ENCODE results near the gene PHF19.

Gene PHF19

GRCh38 chr9:120855827-120856670 is 20.9 kb downstream of the PHF19 start:
- in situ Hi-C loops (cut with MboI; ENCODE audit: low sequenced_read_pairs) = no loop called here

DNA sequence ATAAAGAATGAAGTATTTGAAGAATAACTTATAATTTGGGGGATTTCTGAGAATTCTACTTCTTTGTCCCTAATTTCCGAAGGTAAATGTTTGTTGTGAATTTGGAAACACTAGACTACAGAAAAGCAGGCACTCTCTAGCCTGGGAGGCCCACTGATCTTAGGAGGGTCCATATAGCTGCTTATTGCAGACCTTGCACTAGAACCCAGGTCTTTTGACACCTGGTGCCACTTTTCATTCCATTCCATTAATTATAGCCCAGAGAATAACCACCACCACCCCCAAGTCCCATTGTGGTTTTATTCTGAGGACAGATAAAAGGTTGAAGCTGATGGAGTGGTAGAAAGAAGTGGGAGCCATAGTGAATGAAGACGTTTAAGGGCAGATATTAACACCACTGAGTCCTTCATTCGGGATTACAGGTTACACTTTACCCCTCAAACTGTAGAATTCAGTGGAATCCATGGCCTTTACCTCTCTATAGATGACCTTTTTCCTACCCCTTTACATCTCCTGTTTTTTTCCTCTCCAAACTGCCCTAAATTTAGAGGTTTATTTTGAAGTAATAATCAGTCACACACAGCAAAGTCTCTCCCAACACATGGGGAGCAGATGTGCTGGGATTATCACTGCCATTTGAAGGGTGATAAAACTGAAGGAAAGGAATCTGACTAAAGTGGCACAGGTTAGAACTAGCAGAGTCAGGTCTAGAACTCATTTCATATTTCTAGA is 22.2 kb downstream of the PHF19 start:
- in situ Hi-C loops (cut with MboI; ENCODE audit: low sequenced_read_pairs) = no loop called here

GRCh38 chr9:120853198-120853597 is 23.8 kb downstream of the PHF19 start:
- in situ Hi-C loops (cut with MboI; ENCODE audit: low sequenced_read_pairs) = no loop called here

DNA sequence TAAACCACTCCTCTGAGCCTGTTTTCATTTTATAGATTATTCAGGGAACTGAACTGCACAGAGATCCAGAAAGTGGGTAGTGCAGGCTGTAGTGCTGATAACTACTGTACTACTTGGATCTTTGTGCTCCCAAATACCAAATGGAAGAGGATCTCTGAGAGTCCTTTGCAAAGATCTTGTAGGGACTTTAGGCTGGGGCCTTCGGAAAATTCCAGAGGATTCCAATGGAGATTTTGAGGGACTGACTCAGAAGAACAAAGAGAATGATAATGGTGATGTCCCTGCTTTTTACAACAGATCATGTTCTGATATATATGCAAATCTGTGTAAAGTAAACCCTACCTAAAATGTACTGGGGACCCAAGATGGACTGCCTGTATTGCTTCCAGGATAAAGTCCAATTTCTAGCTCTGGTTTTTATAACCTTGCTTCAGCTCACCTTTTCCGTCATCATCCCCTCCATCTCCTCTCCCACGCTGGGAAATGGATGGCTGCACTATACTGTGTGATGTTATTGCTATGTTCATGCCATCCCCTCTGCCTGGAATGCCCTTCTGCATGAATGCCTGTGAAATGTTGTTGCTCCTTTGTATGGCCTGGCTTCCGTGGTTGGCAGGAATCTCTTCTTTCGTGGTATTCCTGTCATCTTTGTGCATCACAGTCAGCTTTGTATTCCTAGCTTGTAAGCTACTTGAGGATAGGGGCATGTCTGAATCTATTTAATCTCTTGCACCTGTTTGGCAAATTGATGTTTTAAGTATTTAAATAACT is 24.6 kb downstream of the PHF19 start:
- in situ Hi-C loops (cut with MboI; ENCODE audit: low sequenced_read_pairs) = no loop called here

- in situ Hi-C loops (cut with MboI; ENCODE audit: low sequenced_read_pairs) = no loop called here
Measured at GRCh38 chr9:120851449-120851848, 25.5 kb downstream of the PHF19 start.

DNA sequence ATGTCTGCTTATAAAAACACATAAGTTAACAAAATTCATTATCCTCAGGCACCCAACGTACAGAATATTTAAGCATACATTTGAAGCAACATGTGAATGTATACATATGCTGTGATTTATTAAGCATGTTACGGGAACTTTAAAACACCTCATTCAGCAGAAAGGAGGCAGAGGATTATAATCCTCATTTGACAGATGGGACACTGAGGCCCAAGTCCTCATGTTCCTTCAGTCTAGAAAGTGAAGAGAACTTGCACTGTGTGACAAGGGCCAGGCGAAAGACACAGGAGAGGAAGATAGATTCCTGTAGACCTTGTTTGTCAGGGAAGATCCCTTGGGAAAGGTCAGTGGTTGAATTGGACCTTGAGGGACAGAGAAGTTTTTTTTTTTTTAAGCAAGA is 26.7 kb downstream of the PHF19 start:
- in situ Hi-C loops (cut with MboI; ENCODE audit: low sequenced_read_pairs) = no loop called here

DNA sequence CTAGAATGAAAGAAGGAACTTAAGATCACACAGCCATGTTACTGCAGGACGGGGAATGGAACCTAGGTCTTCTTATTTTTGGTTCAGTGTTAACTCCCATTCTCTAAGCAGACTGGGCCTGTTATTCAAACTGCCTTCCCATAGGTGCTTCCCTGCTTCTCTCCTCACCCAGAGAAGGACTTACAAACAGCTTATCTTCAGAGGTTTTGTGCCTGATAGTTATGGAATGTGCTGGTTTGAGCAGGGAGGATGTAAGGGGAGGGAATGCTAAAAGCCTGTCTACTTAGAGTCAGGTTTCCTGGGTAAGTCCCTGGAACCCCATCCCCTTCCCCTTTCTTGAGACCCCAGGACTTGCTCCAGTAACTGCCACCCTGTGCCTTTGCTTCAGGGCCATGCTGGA is 30.1 kb downstream of the PHF19 start:
- in situ Hi-C loops (cut with MboI; ENCODE audit: low sequenced_read_pairs) = no loop called here

DNA sequence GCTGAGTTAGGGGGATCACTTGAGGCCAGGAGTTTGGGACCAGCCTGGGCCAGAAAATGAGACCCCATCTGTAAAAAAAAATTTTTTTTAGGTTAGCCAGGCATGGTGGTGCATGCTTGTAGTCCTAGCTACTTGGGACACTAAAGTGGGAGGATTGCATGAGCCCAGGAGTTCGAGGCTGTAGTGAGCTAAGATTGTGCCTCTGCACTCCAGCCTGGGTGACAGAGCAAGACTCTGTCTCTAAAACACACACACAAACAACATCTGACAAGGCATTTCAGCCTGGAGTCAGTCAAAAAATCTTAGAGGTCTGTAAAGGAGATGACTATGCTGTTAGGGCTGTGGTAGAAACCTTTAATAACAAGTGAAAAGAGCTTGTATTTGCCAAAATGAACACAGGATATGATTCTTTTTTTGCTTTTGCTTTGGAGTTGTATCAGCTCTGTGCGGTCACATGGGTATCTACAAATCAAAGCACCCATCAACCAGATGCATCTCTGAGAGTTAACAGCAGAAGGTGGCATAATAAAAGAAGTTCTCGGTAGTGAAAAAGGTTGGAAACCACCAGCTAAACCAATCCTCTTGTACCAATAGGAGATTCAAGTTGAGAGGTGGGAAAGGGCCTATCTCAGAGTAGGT is 30.6 kb downstream of the PHF19 start:
- in situ Hi-C loops (cut with MboI; ENCODE audit: low sequenced_read_pairs) = no loop called here

GRCh38 chr9:120845255-120845654 is 31.7 kb downstream of the PHF19 start:
- in situ Hi-C loops (cut with MboI; ENCODE audit: low sequenced_read_pairs) = no loop called here

GRCh38 chr9:120842685-120843485 is 34.1 kb downstream of the PHF19 start, which contains the start of gene PSMD5:
TSS of gene PSMD5 (minus strand) at chr9:120842922. CDS start at chr9:120842909, 13 bp downstream.
- in situ Hi-C loops (cut with MboI; ENCODE audit: low sequenced_read_pairs) = no loop called here

DNA sequence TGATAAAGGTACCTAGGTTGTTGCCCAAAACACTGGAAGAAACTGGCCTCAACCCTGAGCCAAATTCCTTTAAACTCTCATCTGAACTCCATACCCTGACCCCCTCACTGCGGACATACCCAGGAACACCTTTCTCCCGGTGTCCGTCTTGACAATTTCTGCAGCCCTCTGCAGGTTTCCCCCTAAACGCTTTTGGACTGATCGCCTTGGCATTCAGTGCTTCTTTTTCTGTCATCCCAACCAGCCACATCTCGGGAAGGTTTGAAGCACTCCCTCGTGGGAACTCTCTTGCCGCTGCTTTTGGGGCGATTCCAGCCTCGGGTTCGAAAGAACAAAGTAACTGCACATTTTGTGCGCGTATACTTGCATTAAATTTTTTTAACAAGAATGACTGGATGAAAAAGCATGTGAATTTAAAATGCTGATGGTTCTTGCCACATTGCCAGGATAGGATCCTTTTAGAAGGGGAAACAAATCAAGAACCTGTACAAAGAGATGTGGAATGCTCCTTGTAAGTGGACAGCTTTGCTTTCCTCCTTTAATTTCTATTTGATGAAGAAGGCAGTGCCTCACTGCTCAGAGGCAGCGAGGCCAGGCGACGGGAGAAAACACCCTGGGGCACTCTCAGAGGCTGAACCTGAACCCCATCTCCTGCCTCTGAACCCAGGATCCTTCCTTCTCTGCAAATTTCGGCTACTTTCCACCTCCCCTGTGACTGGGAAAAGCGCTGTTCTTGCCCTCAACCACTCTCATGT is 34.9 kb downstream of the PHF19 start:
- in situ Hi-C loops (cut with MboI; ENCODE audit: low sequenced_read_pairs) = no loop called here

DNA sequence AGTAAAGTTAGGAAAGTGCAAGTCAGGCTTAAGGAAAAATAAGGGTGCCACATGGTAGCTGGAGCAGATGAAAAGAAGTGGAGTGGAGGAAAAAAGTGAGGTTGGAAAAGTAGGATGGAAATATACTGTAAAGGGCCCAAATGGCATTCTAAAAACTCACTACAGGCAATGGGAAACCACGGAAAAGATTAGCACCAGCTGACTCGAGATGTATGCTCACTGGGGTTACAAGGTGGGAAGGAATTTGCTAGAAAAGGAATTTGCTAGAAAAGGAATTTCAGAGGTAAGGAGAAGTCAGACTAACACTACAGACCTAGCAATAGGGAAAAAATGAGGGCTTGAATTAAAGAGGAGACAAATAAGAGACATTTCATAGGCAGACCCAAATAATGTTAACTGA is 37.8 kb downstream of the PHF19 start:
- in situ Hi-C loops (cut with MboI; ENCODE audit: low sequenced_read_pairs) = no loop called here

GRCh38 chr9:120837921-120838320 is 39.1 kb downstream of the PHF19 start:
- in situ Hi-C loops (cut with MboI; ENCODE audit: low sequenced_read_pairs) = no loop called here

DNA sequence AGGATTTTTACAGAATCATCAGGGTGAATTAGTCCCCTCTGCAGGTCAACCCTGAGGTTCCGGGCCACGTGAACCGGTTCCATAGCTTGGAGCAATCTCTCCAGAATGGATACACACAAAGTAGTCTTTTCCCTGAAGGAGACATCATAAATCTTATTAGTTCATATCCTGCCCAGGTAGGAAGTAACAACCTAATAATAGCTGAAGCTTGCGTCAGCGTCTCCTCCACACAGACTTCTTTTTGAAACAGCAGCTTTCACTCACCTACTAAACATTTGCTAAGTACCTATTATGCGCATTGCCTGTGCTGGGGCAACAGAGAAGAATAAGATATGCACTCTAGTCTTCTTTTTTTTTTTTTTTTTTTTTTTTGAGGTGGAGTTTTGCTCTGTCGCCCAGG is 43.7 kb downstream of the PHF19 start:
- in situ Hi-C loops (cut with MboI; ENCODE audit: low sequenced_read_pairs) = no loop called here

- in situ Hi-C loops (cut with MboI; ENCODE audit: low sequenced_read_pairs) = no loop called here
Measured at GRCh38 chr9:120832807-120833206, 44.2 kb downstream of the PHF19 start.

- in situ Hi-C loops (cut with MboI; ENCODE audit: low sequenced_read_pairs) = no loop called here
Measured at GRCh38 chr9:120830865-120831264, 46.1 kb downstream of the PHF19 start.

DNA sequence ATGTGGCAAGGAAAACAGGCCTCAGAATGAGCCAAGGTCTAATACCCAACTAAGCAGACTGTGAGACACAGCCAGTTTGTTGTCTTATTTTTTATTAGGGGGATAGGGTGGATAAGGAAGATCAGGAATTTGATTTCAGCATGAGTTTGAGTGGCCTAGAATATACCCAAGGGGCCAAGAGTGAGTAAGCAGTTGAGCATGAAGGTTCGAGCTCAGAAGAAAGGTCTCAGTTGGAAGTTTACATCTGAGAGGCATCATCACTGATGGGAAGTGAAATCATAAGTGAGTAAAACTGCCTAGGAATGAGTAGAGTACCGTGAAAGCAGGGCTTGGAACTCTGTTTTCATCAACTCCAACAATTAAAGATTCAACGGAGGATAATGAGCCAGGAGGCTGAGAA is 46.8 kb downstream of the PHF19 start:
- in situ Hi-C loops (cut with MboI; ENCODE audit: low sequenced_read_pairs) = no loop called here

DNA sequence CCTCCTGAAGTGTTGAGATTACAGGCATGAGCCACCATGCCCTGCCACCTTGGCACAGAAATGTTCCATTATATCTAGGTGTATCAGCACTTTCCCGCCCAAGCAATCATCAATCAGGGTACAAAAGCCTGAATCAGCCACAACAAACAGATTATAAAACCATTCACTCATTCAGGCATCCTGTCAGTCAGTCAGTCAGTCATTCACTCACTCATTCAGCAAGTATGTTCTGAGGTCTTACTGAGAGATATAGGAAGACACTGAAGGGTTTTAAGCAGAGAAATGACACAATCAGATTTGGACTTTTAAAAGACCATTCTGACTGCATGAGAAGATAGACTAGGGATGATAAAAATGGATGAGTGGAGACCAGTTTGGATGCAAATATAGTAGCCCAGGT is 47.3 kb downstream of the PHF19 start:
- in situ Hi-C loops (cut with MboI; ENCODE audit: low sequenced_read_pairs) = no loop called here

DNA sequence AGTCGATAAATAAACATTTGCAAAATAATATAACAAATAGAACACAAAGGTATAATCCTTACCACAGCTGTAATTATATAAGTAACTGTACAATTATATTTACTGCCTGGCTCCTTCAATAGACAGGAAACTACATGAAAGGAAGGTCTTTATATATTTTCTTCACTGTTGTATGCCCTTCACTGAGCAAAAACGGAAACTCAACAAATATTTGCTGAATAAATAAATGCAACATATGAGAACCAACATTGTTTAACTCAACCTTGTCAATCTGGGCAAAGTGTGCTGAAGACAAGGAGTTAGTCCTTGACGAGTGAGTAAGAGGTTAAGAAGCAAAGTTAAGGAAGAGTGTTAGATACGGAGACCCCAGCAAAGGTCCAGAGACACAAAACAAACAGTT is 56.9 kb downstream of the PHF19 start:
- in situ Hi-C loops (cut with MboI; ENCODE audit: low sequenced_read_pairs) = no loop called here

Data from HL-60/S4 treated with retinoic acid at 250 ng/mL for 4 days and 3 days (cell line).